CD4-positive, alpha-beta T cell (primary cell): Measurements from ENCODE around the gene C1orf115. TPM values are rescaled to one million over a fixed set of nuclear protein-coding genes. Genes with fewer than 3 reads are reported as not detected.

Experiments
- ATAC-seq: fragments of 200-7000 bp; cut with Tn5 transposase; one replicate; pipeline ENCODE4 v1.10.0; 2022; ENCODE audit warnings: mild to moderate bottlenecking; ENCODE audit not compliant: poor library complexity
- CTCF ChIA-PET: fragments of 350-600 bp; sonication (Branson Sonifier 250); formaldehyde crosslinking; loops from one replicate; lab custom pipeline; 2021; ENCODE audit warnings: antibody characterized with exemption, inconsistent platforms; lab: Charles Lee
- POLR2A ChIA-PET: fragments of 350-600 bp; sonication (Branson Sonifier 250); formaldehyde crosslinking; loops from one replicate; lab custom pipeline; 2021; ENCODE audit warnings: antibody characterized with exemption, inconsistent platforms; lab: Charles Lee
- DNase-seq, 14 experiments: peaks; one replicate each; pipeline ENCODE4 v3.0.0-alpha.2; 2013 to 2020; ENCODE audit warnings: mixed read lengths in 2 of 14
- H3K27ac ChIP-seq, 2 donors: one replicate each; pipeline versions ENCODE4 v1.5.1 to v1.7.0; 2013; ENCODE audit warnings: low read length in 2 of 2, low read depth in 1 of 2, mild to moderate bottlenecking in 1 of 2
- H3K27me3 ChIP-seq, 2 experiments: 1 replicate in 1 of 2; 2 replicates in 1 of 2; pipeline versions ENCODE4 v1.6.1 to v1.7.0; 2013; ENCODE audit warnings: low read length in 2 of 2, control low read depth in 1 of 2, mild to moderate bottlenecking in 1 of 2, moderate library complexity in 1 of 2; ENCODE audit not compliant: insufficient read depth in 2 of 2, control insufficient read depth in 1 of 2
- H3K36me3 ChIP-seq: one replicate; pipeline ENCODE4 v1.6.1; 2013; ENCODE audit warnings: low read length, control low read depth; ENCODE audit not compliant: insufficient read depth
- H3K4me1 ChIP-seq: one replicate; pipeline ENCODE4 v1.6.1; 2013; ENCODE audit warnings: low read length, control low read depth; ENCODE audit not compliant: insufficient read depth
- H3K4me3 ChIP-seq: one replicate; pipeline ENCODE4 v1.5.1; 2013; ENCODE audit warnings: mild to moderate bottlenecking, low read length, moderate library complexity
- H3K9me3 ChIP-seq, 2 experiments: 1 replicate in 1 of 2; 2 replicates in 1 of 2; pipeline versions ENCODE4 v1.6.1 to v1.7.0; 2013; ENCODE audit warnings: low read length in 2 of 2, mild to moderate bottlenecking in 2 of 2, control low read depth in 1 of 2, moderate library complexity in 1 of 2; ENCODE audit not compliant: control insufficient read depth in 1 of 2, insufficient read depth in 1 of 2
- H3K27ac Mint-ChIP-seq: one replicate; pipeline ENCODE4 v1.8.0; 2020; ENCODE audit warnings: mixed read lengths
- H3K27me3 Mint-ChIP-seq: one replicate; pipeline ENCODE4 v1.8.0; 2021; ENCODE audit warnings: mixed read lengths
- H3K36me3 Mint-ChIP-seq: one replicate; pipeline ENCODE4 v1.8.0; 2021; ENCODE audit warnings: low read depth, mixed read lengths
- H3K4me1 Mint-ChIP-seq: one replicate; pipeline ENCODE4 v1.8.0; 2021; ENCODE audit warnings: low read depth, mixed read lengths
- H3K4me3 Mint-ChIP-seq: one replicate; pipeline ENCODE4 v1.8.0; 2020; ENCODE audit warnings: mild to moderate bottlenecking, mixed read lengths
- H3K9me3 Mint-ChIP-seq: one replicate; pipeline ENCODE4 v1.8.0; 2020; ENCODE audit warnings: mixed read lengths
- CTCF ChIP-seq: fragments of 200-600 bp; IDR thresholded peaks from one replicate; pipeline ENCODE4 v1.8.0; 2022; ENCODE audit warnings: antibody characterized with exemption, mild to moderate bottlenecking
- intact Hi-C, 2 experiments: fragments of 100-400 bp; cut with DNase I in 1 of 2; cut with micrococcal nuclease in 1 of 2; formaldehyde crosslinking; loops; one replicate each; pipeline versions ENCODE4 v1.15.1 to v1.9.0; 2023 to 2025; cut with DNase I, micrococcal nuclease
- total RNA-seq, 174 experiments: library from RNA in 2 of 174; stranded (reverse) in 2 of 174; gene quantifications; one replicate each; pipeline ENCODE4 v1.2.3 and lab custom pipeline; 2021 to 2026

Gene C1orf115
- total RNA-seq, 2 experiments from 2014 or later: 0.73 to 0.82 TPM

DNA sequence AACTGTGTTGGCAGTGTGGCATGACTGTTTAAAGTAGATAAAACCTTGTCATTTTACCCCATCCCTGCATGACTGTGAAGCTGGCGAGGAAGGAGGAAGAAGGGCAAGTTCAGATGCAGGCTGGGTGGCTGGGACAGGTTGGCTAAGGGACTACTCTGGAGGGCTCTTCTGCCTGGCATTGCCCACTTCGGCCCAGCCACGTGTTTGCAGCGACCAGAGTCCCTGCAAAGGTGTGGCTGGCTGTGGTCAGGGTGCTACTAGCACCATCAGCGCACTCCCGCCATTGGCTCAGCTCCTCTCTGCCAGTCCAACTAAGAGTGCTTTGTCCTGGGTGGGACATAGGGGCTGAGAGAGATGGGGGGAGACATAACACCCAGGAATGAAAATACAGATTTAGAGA lies 7.2 kb downstream of the C1orf115 start:
- H3K9me3 Mint-ChIP-seq: no peaks in the 10 kb centered on the region
- Histone ChIP-seq H3K36me3 (no peaks in the 10 kb centered on the region), H3K4me3 (no peak overlapping the region), H3K27me3 (peaks cover 0 to 2% of the 10 kb centered on the region in 2 experiments), H3K27ac (no peak overlapping the region), H3K9me3 (no peaks in the 10 kb centered on the region), H3K4me1 (no peaks in the 10 kb centered on the region)
- H3K4me1 Mint-ChIP-seq: no peaks in the 10 kb centered on the region
- ATAC-seq (no peak), DNase-seq (no peak)
- no peak for TF ChIP-seq CTCF
- intact Hi-C loops: no loop called here
- peaks cover 14% of the 10 kb centered on the region for H3K27me3 Mint-ChIP-seq
- no peak overlapping the region for H3K4me3 Mint-ChIP-seq
- ChIA-PET POLR2A (no interaction called here), CTCF (no interaction called here)
- no peak overlapping the region for H3K27ac Mint-ChIP-seq
- H3K36me3 Mint-ChIP-seq: no peaks in the 10 kb centered on the region

DNA sequence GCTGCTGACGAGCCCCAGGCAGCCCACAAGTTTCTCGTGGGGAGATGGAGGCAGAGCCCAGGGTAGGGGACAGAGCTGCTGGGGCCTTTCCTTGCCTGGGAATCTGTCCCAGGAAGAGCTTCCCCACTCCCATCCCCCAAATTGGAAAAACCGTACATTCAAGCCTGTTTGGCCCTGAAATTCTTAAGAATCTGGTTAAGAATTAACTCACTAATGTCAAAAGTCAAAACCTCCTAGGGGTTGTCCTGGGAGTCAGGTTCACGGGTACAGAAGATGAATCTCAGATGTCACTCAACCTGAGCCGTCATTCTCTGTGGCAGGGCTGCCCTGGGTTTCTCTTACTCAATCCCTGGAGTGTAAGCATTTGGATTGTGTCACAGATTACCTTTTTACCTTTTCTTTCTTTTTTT lies 8.4 kb downstream of the C1orf115 start:
- POLR2A ChIA-PET: no interaction called here
- intact Hi-C loops: no loop called here
- Mint-ChIP-seq H3K4me1 (no peaks in the 10 kb centered on the region), H3K27ac (no peak overlapping the region), H3K27me3 (peaks cover 11% of the 10 kb centered on the region), H3K9me3 (no peaks in the 10 kb centered on the region), H3K4me3 (no peak overlapping the region), H3K36me3 (no peaks in the 10 kb centered on the region)
- Histone ChIP-seq H3K4me3 (no peak overlapping the region), H3K36me3 (no peaks in the 10 kb centered on the region), H3K4me1 (no peaks in the 10 kb centered on the region), H3K27me3 (peaks cover 0 to 2% of the 10 kb centered on the region in 2 experiments), H3K27ac (no peak overlapping the region), H3K9me3 (no peaks in the 10 kb centered on the region)
- CTCF ChIA-PET: no interaction called here
- DNase-seq (no peak), ATAC-seq (no peak)
- TF ChIP-seq CTCF: no peak

GRCh38 chr1:220699044-220699443 lies 8.9 kb downstream of the C1orf115 start:
- H3K36me3 Mint-ChIP-seq: no peaks in the 10 kb centered on the region
- H3K27ac Mint-ChIP-seq: no peak overlapping the region
- DNase-seq (no peak), ATAC-seq (no peak)
- no peaks in the 10 kb centered on the region for H3K36me3 ChIP-seq
- intact Hi-C loops: no loop called here
- no peaks in the 10 kb centered on the region for H3K9me3 ChIP-seq
- H3K4me1 ChIP-seq: no peaks in the 10 kb centered on the region
- no peak for TF ChIP-seq CTCF
- no peaks in the 10 kb centered on the region for H3K9me3 Mint-ChIP-seq
- POLR2A ChIA-PET: no interaction called here
- H3K27ac ChIP-seq: no peak overlapping the region
- no peak overlapping the region for H3K4me3 Mint-ChIP-seq
- H3K27me3 Mint-ChIP-seq: peaks cover 11% of the 10 kb centered on the region
- H3K27me3 ChIP-seq: peaks cover 0 to 2% of the 10 kb centered on the region in 2 experiments
- no peaks in the 10 kb centered on the region for H3K4me1 Mint-ChIP-seq
- CTCF ChIA-PET: no interaction called here
- no peak overlapping the region for H3K4me3 ChIP-seq
